H1 (cell line): ENCODE results near the gene GUCY2D. TPM values are rescaled to one million over a fixed set of nuclear protein-coding genes. Genes with fewer than 3 reads are reported as not detected.
A peak's percentile ranks its signal among the peaks of the same experiment; 100 is the strongest.

Source experiments
- CTCF ChIA-PET: fragments of 300-600 bp; sonication (Branson Sonifier 250); formaldehyde crosslinking; loops from one replicate; lab custom pipeline; 2021; ENCODE audit not compliant: partially characterized antibody; lab: Charles Lee
- POLR2A ChIA-PET: fragments of 300-600 bp; sonication (Branson Sonifier 250); formaldehyde crosslinking; loops from one replicate; lab custom pipeline; 2021; ENCODE audit warnings: inconsistent platforms; ENCODE audit not compliant: partially characterized antibody; lab: Charles Lee
- DNase-seq, 2 experiments: peaks; one replicate each; pipeline versions ENCODE4 v3.0.0 to v3.0.0-alpha.2; 2010 to 2022; ENCODE audit warnings: low spot score in 2 of 2, low read depth in 1 of 2, mixed read lengths in 1 of 2
- FAIRE-seq: peaks from 2 replicates; lab custom pipeline; 2011; peaks lifted over from hg19 to GRCh38; lab: Jason Lieb, UNC
- H2AFZ ChIP-seq: 2 replicates; pipeline ENCODE4 v1.8.1; 2012; ENCODE audit warnings: low read length, inconsistent platforms
- H2AK5ac ChIP-seq: 2 replicates; pipeline ENCODE4 v1.6.1; 2013; ENCODE audit warnings: low read depth, low read length
- H2BK120ac ChIP-seq: replicated peaks from 2 replicates; pipeline ENCODE3; 2013; ENCODE audit warnings: low read depth, low read length, inconsistent platforms
- H2BK12ac ChIP-seq: 2 replicates; pipeline ENCODE4 v1.6.1; 2013; ENCODE audit warnings: low read depth, low read length
- H2BK15ac ChIP-seq: 2 replicates; pipeline ENCODE4 v1.6.1; 2013; ENCODE audit warnings: low read length
- H2BK20ac ChIP-seq: 2 replicates; pipeline ENCODE4 v1.6.1; 2013; ENCODE audit warnings: low read length
- H2BK5ac ChIP-seq: 2 replicates; pipeline ENCODE4 v1.6.1; 2013; ENCODE audit warnings: low read depth, low read length
- H3K14ac ChIP-seq: 2 replicates; pipeline ENCODE4 v1.6.1; 2013; ENCODE audit warnings: inconsistent platforms; ENCODE audit not compliant: insufficient read length
- H3K18ac ChIP-seq: 2 replicates; pipeline ENCODE4 v1.6.1; 2013; ENCODE audit warnings: low read length; ENCODE audit errors: extremely low read depth
- H3K23ac ChIP-seq: 2 replicates; pipeline ENCODE4 v1.6.1; 2013; ENCODE audit warnings: inconsistent platforms; ENCODE audit not compliant: insufficient read length
- H3K23me2 ChIP-seq: 2 replicates; pipeline ENCODE4 v1.6.1; 2013; ENCODE audit warnings: low read depth, low read length
- H3K27ac ChIP-seq: 2 replicates; pipeline ENCODE4 v1.6.1; 2011; ENCODE audit warnings: low read depth, low read length, inconsistent platforms
- H3K27me3 ChIP-seq, 4 experiments: replicated peaks in 1 of 4; 1 replicate in 1 of 4; 2 replicates in 3 of 4; pipeline versions ENCODE4 v1.6.1 to v1.8.1; 2011 to 2013; ENCODE audit warnings: low read length in 3 of 4, mild to moderate bottlenecking in 3 of 4, inconsistent platforms in 2 of 4, mixed read lengths in 2 of 4, moderate library complexity in 1 of 4; ENCODE audit not compliant: control insufficient read depth in 3 of 4, insufficient read depth in 3 of 4; ENCODE audit errors: extremely low read depth in 1 of 4
- H3K36me3 ChIP-seq, 4 experiments: 2 replicates each; pipeline versions ENCODE4 v1.6.1 to v1.8.1; 2011 to 2013; ENCODE audit warnings: mild to moderate bottlenecking in 4 of 4, low read length in 3 of 4, moderate library complexity in 2 of 4, control low read depth in 1 of 4, inconsistent platforms in 1 of 4; ENCODE audit not compliant: insufficient read depth in 4 of 4, control insufficient read depth in 2 of 4
- H3K4ac ChIP-seq: replicated peaks from 2 replicates; pipeline ENCODE3; 2013; ENCODE audit warnings: low read length, low read depth, mixed read lengths, inconsistent platforms; ENCODE audit not compliant: insufficient read length
- H3K4me1 ChIP-seq, 4 experiments: replicated peaks in 1 of 4; 1 replicate in 1 of 4; 2 replicates in 3 of 4; pipeline versions ENCODE4 v1.6.1 to v1.8.1; 2011 to 2013; ENCODE audit warnings: low read length in 3 of 4, inconsistent platforms in 2 of 4, mixed read lengths in 1 of 4; ENCODE audit not compliant: insufficient read depth in 4 of 4, control insufficient read depth in 3 of 4
- H3K4me2 ChIP-seq, 2 experiments: 2 replicates each; pipeline versions ENCODE4 v1.6.1 to v1.8.1; 2011 to 2013; ENCODE audit warnings: low read depth in 2 of 2, low read length in 2 of 2, control low read depth in 1 of 2, inconsistent platforms in 1 of 2, mild to moderate bottlenecking in 1 of 2; ENCODE audit not compliant: insufficient read depth in 1 of 2
- H3K4me3 ChIP-seq, 4 experiments: fragments of 200-600, 300-600 bp in 1 of 4; sonication (generic), shearing (Covaris generic), sonication (Bioruptor Twin) in 1 of 4; 2 replicates each; pipeline versions ENCODE4 v1.5.1 to v1.8.1; 2011 to 2016; ENCODE audit warnings: low read length in 4 of 4, low read depth in 3 of 4, control low read depth in 2 of 4, inconsistent platforms in 2 of 4, mild to moderate bottlenecking in 2 of 4, mixed read lengths in 1 of 4, moderate library complexity in 1 of 4; ENCODE audit not compliant: insufficient read depth in 2 of 4; ENCODE audit errors: extremely low read depth in 1 of 4
- H3K56ac ChIP-seq: replicated peaks from 2 replicates; pipeline ENCODE3; 2013; ENCODE audit warnings: low read depth, mild to moderate bottlenecking, mixed read lengths, low read length, inconsistent platforms; ENCODE audit not compliant: insufficient read length
- H3K79me1 ChIP-seq: 2 replicates; pipeline ENCODE4 v1.6.1; 2013; ENCODE audit warnings: low read depth, low read length, control low read depth
- H3K79me2 ChIP-seq, 2 experiments: 2 replicates each; pipeline versions ENCODE4 v1.6.1 to v1.8.1; 2012 to 2013; ENCODE audit warnings: low read length in 2 of 2, mild to moderate bottlenecking in 2 of 2, inconsistent platforms in 1 of 2; ENCODE audit not compliant: insufficient read depth in 2 of 2, control insufficient read depth in 1 of 2
- H3K9ac ChIP-seq, 4 experiments: replicated peaks in 1 of 4; 1 replicate in 1 of 4; 2 replicates in 3 of 4; pipeline versions ENCODE4 v1.6.1 to v1.8.1; 2011 to 2013; ENCODE audit warnings: low read depth in 3 of 4, low read length in 3 of 4, control low read depth in 2 of 4, mild to moderate bottlenecking in 2 of 4, moderate library complexity in 2 of 4, inconsistent platforms in 1 of 4; ENCODE audit errors: extremely low read depth in 1 of 4
- H3K9me3 ChIP-seq, 2 experiments: 2 replicates each; pipeline versions ENCODE4 v1.6.1 to v1.8.1; 2012 to 2013; ENCODE audit warnings: mild to moderate bottlenecking in 2 of 2, moderate library complexity in 2 of 2, control low read depth in 1 of 2, inconsistent platforms in 1 of 2, low read depth in 1 of 2, low read length in 1 of 2, mixed read lengths in 1 of 2; ENCODE audit not compliant: insufficient read depth in 2 of 2
- H4K20me1 ChIP-seq, 2 experiments: replicated peaks in 1 of 2; 2 replicates each; pipeline versions ENCODE3 to v1.8.1; 2011 to 2013; ENCODE audit warnings: inconsistent platforms in 2 of 2, low read length in 2 of 2, mild to moderate bottlenecking in 1 of 2; ENCODE audit not compliant: insufficient read depth in 2 of 2, control insufficient read depth in 1 of 2
- H4K5ac ChIP-seq: 2 replicates; pipeline ENCODE4 v1.6.1; 2013; ENCODE audit warnings: low read length, low read depth, mixed read lengths, inconsistent platforms; ENCODE audit not compliant: insufficient read length
- H4K8ac ChIP-seq: 2 replicates; pipeline ENCODE4 v1.8.0; 2013; ENCODE audit warnings: mild to moderate bottlenecking, moderate library complexity, low read length, inconsistent platforms; ENCODE audit not compliant: insufficient read depth; ENCODE audit errors: extremely low read depth
- H4K91ac ChIP-seq: replicated peaks from 2 replicates; pipeline ENCODE3; 2013; ENCODE audit warnings: low read length, mixed read lengths, inconsistent platforms; ENCODE audit not compliant: insufficient read length
- KDM5A ChIP-seq: fragments of 200-600 bp; IDR thresholded peaks from 2 replicates; pipeline ENCODE4 v1.7.1; 2012; ENCODE audit warnings: mild to moderate bottlenecking, low read length, inconsistent platforms, mixed read lengths
- POLR2A ChIP-seq, 2 experiments: IDR thresholded peaks; 1 replicate in 1 of 2; 2 replicates in 1 of 2; pipeline ENCODE4 v1.6.1; 2011; ENCODE audit warnings: low read depth in 2 of 2, low read length in 2 of 2, mild to moderate bottlenecking in 2 of 2; ENCODE audit errors: control extremely low read depth in 1 of 2
- SIN3A ChIP-seq, 2 experiments: IDR thresholded peaks in 1 of 2; conservative IDR thresholded peaks in 1 of 2; 2 replicates each; pipeline ENCODE4 v1.6.1; 2011 to 2012; ENCODE audit warnings: low read length in 2 of 2, improper control_type of control experiment in 1 of 2, low read depth in 1 of 2, mild to moderate bottlenecking in 1 of 2
- SP2 ChIP-seq: IDR thresholded peaks from 2 replicates; pipeline ENCODE4 v1.6.1; 2012; ENCODE audit warnings: mild to moderate bottlenecking, low read length, inconsistent platforms
- TEAD4 ChIP-seq: IDR thresholded peaks from 2 replicates; pipeline ENCODE4 v1.6.1; 2012; ENCODE audit warnings: low read depth, low read length, inconsistent platforms, mixed read lengths
- WGBS, 2 experiments: shearing (Covaris generic) in 1 of 2; methylation state at CpG; one replicate each; pipeline versions ENCODE4 v1.1.6 to v1.1.7; 2013 to 2015; ENCODE audit warnings: low lambda C conversion rate in 2 of 2, mixed read lengths in 2 of 2, inconsistent platforms in 1 of 2, low coverage in 1 of 2, missing lambda C conversion rate in 1 of 2; ENCODE audit not compliant: insufficient replicate concordance in 2 of 2, insufficient coverage in 1 of 2, insufficient read length in 1 of 2; ENCODE audit errors: extremely low coverage in 1 of 2, missing lambda C conversion rate in 1 of 2; 5-methylcytosine and 5-hydroxymethylcytosine counted together
- polyA plus RNA-seq, 7 experiments: library from polyadenylated mRNA; depleted of rRNA in 3 of 7; stranded (reverse) in 5 of 7; unstranded in 2 of 7; fragments of >200 nt in 5 of 7; fragments of 200-250 nt in 2 of 7; gene quantifications; 1 replicate in 5 of 7; 2 replicates in 1 of 7; 4 replicates in 1 of 7; pipeline versions ENCODE4 v1.2.1 to v1.2.3, GENCODE V29; 2011 to 2013; ENCODE audit warnings: missing spikeins in 2 of 7, mixed read lengths in 2 of 7
- total RNA-seq: library from RNA; stranded (reverse); fragmentation: NEBNext Ultra II Directional; extraction: Animal tissue kit (Norgen Biotek cat#: 25700); gene quantifications from 2 replicates; pipeline ENCODE4 v1.2.1, GENCODE V29; 2021

The GUCY2D gene
- total and polyA plus RNA-seq, 2 of the 8 experiments (the other 6 are each of a cell fraction or from before 2014, with no cell fraction given), result 0.20 to 0.48 TPM

GRCh38 chr17:7992516-7992915, 9.9 kb upstream of the GUCY2D start:
- H3K36me3 ChIP-seq, result no peaks in the 10 kb centered on the region
- H2BK120ac ChIP-seq, result no peak overlapping the region
- H2BK12ac ChIP-seq, result no peak overlapping the region
- peaks cover 0 to 4% of the 10 kb centered on the region in 2 experiments for H4K20me1 ChIP-seq
- H2BK15ac ChIP-seq, result no peak overlapping the region
- no peak overlapping the region for H2AK5ac ChIP-seq
- no peak for TF ChIP-seq SP2
- no peak for TF ChIP-seq POLR2A (IDR thresholded peaks at IDR 0.05; ENCODE audit: control extremely low read depth in 1 of 2, low read depth in 2 of 2, low read length in 2 of 2)
- TF ChIP-seq KDM5A, result no peak
- no peak for TF ChIP-seq SIN3A (conservative IDR thresholded peaks at IDR 0.05 in 1 of 2, IDR thresholded peaks at IDR 0.05 in 1 of 2; ENCODE audit: low read depth in 1 of 2, low read length in 2 of 2)
- peak; percentile 24; the same call in 1 of the 2 replicates for TF ChIP-seq TEAD4
- H4K91ac ChIP-seq, result no peak overlapping the region
- H3K4me2 ChIP-seq, result no peak overlapping the region
- 93% methylated on average over 2 of the region's 2 CpGs; no CpG with 5 or more reads in 1 of the 2 experiments for WGBS, 2 experiments
- H3K23ac ChIP-seq, result no peak overlapping the region
- no peak overlapping the region for H2BK5ac ChIP-seq
- H4K8ac ChIP-seq, result no peak overlapping the region
- H3K56ac ChIP-seq, result no peak overlapping the region
- H3K4me3 ChIP-seq, result no peak overlapping the region
- no peaks in the 10 kb centered on the region for H3K79me1 ChIP-seq
- H3K27ac ChIP-seq, result no peak overlapping the region
- no peak overlapping the region for H2AFZ ChIP-seq
- no peaks in the 10 kb centered on the region for H3K9me3 ChIP-seq
- FAIRE-seq (no peak), DNase-seq (no peak)
- H2BK20ac ChIP-seq, result no peak overlapping the region
- peaks cover 0 to 14% (median 8%) of the 10 kb centered on the region in 4 experiments; a peak in 4 of 7 replicates for H3K27me3 ChIP-seq
- ChIA-PET CTCF (interaction anchor here (0.8 to 2.6 kb wide), 17 partner anchors 10 to 154 kb away, joined by 3 to 9 read pairs (median 5); partner anchors contain the start of genes ALOX15B, CNTROB, GUCY2D and TRAPPC1), POLR2A (interaction anchor here (1.4 to 1.6 kb wide), 2 partner anchors 18 to 60 kb away, joined by 4 to 5 read pairs; no protein-coding TSS in a partner anchor)
- no peak overlapping the region for H3K18ac ChIP-seq
- H3K23me2 ChIP-seq, result peaks cover 5% of the 10 kb centered on the region; the same call in 1 of the 2 replicates
- no peak overlapping the region for H3K4ac ChIP-seq
- no peak overlapping the region for H3K9ac ChIP-seq
- peaks cover 0 to 2% (median 0%) of the 10 kb centered on the region in 4 experiments; a peak in 1 of 7 replicates for H3K4me1 ChIP-seq
- no peaks in the 10 kb centered on the region for H3K79me2 ChIP-seq
- no peak overlapping the region for H4K5ac ChIP-seq
- no peak overlapping the region for H3K14ac ChIP-seq
